Left renal pelvis (tissue), 4 donors: ENCODE results near the gene ISYNA1. TPM values are rescaled to one million over a fixed set of nuclear protein-coding genes. Genes with fewer than 3 reads are reported as not detected.

Experiments
- polyA plus RNA-seq, 4 donors: library from polyadenylated mRNA; unstranded; fragments of 120-200 nt; gene quantifications; one replicate each; pipeline ENCODE4 v1.2.1, GENCODE V29; 2013; ENCODE audit not compliant: insufficient read length in 4 of 4

The ISYNA1 gene
- polyA plus RNA-seq, 4 donors, result 98.7 to 147 (median 103) TPM

Other genes starting within 250 kb of the ISYNA1 start
- 10 to 100 TPM in 1 of 4 donors, 1 to 10 TPM in 3; 5.3 to 11.2 (median 9.2) TPM for gene MPV17L2, start 244.9 kb downstream of the ISYNA1 start, polyA plus RNA-seq
- 1 to 10 TPM; 4.6 to 5.3 (median 5.0) TPM for gene RAB3A, start 234.1 kb downstream of the ISYNA1 start, polyA plus RNA-seq
- gene PDE4C, start 211.7 kb downstream of the ISYNA1 start, polyA plus RNA-seq, result 1 to 10 TPM in 1 of 4 donors, under 1 TPM in 3; 0.25 to 1.4 (median 0.68) TPM
- 10 to 100 TPM in 1 of 4 donors, 1 to 10 TPM in 3; 5.0 to 13.4 (median 6.7) TPM for gene IQCN, start 163.7 kb downstream of the ISYNA1 start, polyA plus RNA-seq
- 100 to 1,000 TPM in 2 of 4 donors, 10 to 100 TPM in 2; 57.4 to 363 (median 84.8) TPM for gene JUND, start 156.5 kb downstream of the ISYNA1 start, polyA plus RNA-seq
- 100 to 1,000 TPM in 1 of 4 donors, 10 to 100 TPM in 3; 58.7 to 105 (median 86.2) TPM for gene LSM4, start 115.1 kb downstream of the ISYNA1 start, polyA plus RNA-seq
- 10 to 100 TPM; 15.5 to 26.2 (median 25.8) TPM for gene PGPEP1, start 97.5 kb downstream of the ISYNA1 start, polyA plus RNA-seq
- 10 to 100 TPM in 2 of 4 donors, 1 to 10 TPM in 2; 1.1 to 23.7 (median 7.6) TPM for gene GDF15, start 52.0 kb downstream of the ISYNA1 start, polyA plus RNA-seq
- gene LRRC25, start 40.5 kb downstream of the ISYNA1 start, polyA plus RNA-seq, result 1 to 10 TPM in 2 of 4 donors, under 1 TPM in 2; 0.78 to 1.6 (median 1.1) TPM
- 100 to 1,000 TPM in 1 of 4 donors, 10 to 100 TPM in 3; 68.0 to 128 (median 79.4) TPM for gene SSBP4, start 18.7 kb downstream of the ISYNA1 start, polyA plus RNA-seq
- 10 to 100 TPM in 1 of 4 donors, 1 to 10 TPM in 3; 7.8 to 12.0 (median 9.0) TPM for gene ELL, start 83.9 kb upstream of the ISYNA1 start, polyA plus RNA-seq
- 100 to 1,000 TPM; 131 to 201 (median 173) TPM for gene FKBP8, start 105.4 kb upstream of the ISYNA1 start, polyA plus RNA-seq
- 10 to 100 TPM; 56.2 to 70.8 (median 62.6) TPM for gene KXD1, start 119.7 kb upstream of the ISYNA1 start, polyA plus RNA-seq
- gene UBA52, start 133.7 kb upstream of the ISYNA1 start, polyA plus RNA-seq, result 100 to 1,000 TPM; 751 to 855 (median 786) TPM
- 10 to 100 TPM; 17.4 to 50.8 (median 21.9) TPM for gene REX1BD, start 150.7 kb upstream of the ISYNA1 start, polyA plus RNA-seq
- 1 to 10 TPM; 3.0 to 7.5 (median 4.1) TPM for gene CRLF1, start 168.7 kb upstream of the ISYNA1 start, polyA plus RNA-seq
- 10 to 100 TPM in 1 of 4 donors, 1 to 10 TPM in 3; 3.1 to 22.5 (median 3.8) TPM for gene TMEM59L, start 174.7 kb upstream of the ISYNA1 start, polyA plus RNA-seq
- gene KLHL26, start 198.9 kb upstream of the ISYNA1 start, polyA plus RNA-seq, result 10 to 100 TPM in 1 of 4 donors, 1 to 10 TPM in 3; 5.1 to 10.3 (median 6.4) TPM
- gene CRTC1, start 245.5 kb upstream of the ISYNA1 start, polyA plus RNA-seq, result 10 to 100 TPM; 15.8 to 29.6 (median 17.5) TPM